ENCODE data around the gene CLBA1. TPM values are rescaled to one million over a fixed set of nuclear protein-coding genes. Genes with fewer than 3 reads are reported as not detected.
"Not testable (repeated sequence)": the region's sequence is repeated elsewhere in the genome, so short reads cannot be mapped to it uniquely, and the experiment has no call there.

CLBA1 gene
- total and polyA plus RNA-seq, 9 of the 15 experiments (the other 6 are each of a cell fraction or from before 2014, with no cell fraction given) = 0.04 to 3.9 (median 2.6) TPM

DNA sequence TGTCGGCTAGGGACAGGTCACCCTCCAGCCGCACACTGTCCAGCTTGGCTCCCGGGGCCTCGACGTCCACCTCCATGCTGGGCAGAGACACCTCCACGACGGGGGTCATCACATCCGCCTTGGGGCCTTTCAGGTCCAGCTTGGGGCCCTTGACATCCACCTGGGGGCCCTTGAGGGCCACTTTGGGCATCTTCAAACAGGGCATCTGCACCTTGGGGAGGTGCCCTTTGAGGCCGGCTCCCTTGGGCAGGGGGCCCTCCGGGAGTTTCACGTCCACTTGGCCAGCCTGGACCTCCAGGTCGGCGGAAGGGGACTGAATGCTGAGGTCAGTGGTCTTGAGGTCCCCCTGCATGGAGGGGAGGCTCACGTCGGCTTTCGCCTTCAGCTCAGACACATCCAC, 43.0 kb upstream of the CLBA1 start (continued):
- TF ChIP-seq GATAD2B (IDR thresholded peaks at IDR 0.05; ENCODE audit: borderline replicate concordance) (no peak), KLF1 (tag; IDR thresholded peaks at IDR 0.05) (no peak), ZKSCAN8 (CRISPR knock-in tag; IDR thresholded peaks at IDR 0.05) (no peak), DACH1 (IDR thresholded peaks at IDR 0.05; ENCODE audit: partially characterized antibody) (no peak), NCOR1 (IDR thresholded peaks at IDR 0.05) (no peak), HDAC2 (IDR thresholded peaks at IDR 0.05) (no peak), ARID2 (IDR thresholded peaks at IDR 0.05) (no peak), MCM5 (IDR thresholded peaks at IDR 0.05; ENCODE audit: low read depth) (no peak), CBX8 (IDR thresholded peaks at IDR 0.05; ENCODE audit: borderline replicate concordance, extremely low read depth, low read depth, low read length, poor library complexity, severe bottlenecking) (no peak), ZNF175 (CRISPR knock-in tag; IDR thresholded peaks at IDR 0.05; ENCODE audit: low read depth) (no peak)

DNA sequence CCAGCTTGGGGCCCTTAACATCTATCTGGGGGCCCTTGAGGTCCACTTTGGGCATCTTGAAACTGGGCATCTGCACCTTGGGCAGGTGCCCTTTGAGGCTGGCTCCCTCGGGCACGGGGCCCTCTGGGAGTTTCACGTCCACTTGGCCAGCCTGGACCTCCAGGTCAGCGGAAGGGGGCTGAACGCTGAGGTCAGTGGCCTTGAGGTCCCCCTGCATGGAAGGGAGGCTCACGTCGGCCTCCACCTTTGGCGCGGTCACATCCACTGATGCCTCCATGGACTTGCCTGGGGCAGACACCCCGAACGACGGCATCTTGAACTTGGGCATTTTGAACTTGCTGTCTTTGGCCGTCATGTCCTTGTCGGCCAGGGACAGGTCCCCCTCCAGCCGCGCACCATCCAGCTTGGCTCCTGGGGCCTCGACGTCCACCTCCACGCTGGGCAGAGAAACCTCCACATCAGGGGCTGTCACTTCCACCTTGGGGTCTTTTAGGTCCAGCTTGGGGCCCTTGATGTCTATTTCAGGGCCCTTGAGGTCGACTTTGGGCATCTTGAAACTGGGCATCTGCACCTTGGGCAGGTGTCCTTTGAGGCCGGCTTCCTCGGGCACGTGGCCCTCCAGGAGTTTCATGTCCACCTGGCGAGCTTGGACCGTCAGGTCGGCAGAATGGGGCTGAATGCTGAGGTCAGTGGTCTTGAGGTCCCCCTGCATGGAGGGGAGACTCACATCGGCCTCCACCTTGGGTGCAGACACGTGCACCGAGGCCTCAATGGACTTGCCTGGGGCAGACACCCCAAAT, 42.2 kb upstream of the CLBA1 start:
- in situ Hi-C loops (cut with MboI); H3K4me3 ChIP-seq; H3K9me3 ChIP-seq (replicated peaks; ENCODE audit: control insufficient read depth, insufficient read depth, low read depth, low read length); DNase-seq (ENCODE audit: extremely low read depth in 1 of 4, low spot score in 3 of 4); H3K4me1 ChIP-seq (replicated peaks in 1 of 2; ENCODE audit: control insufficient read depth in 2 of 2, insufficient read depth in 2 of 2, low read length in 2 of 2); H3K79me2 ChIP-seq (ENCODE audit: control insufficient read depth, insufficient read depth, low read length); H3K9ac ChIP-seq (ENCODE audit: insufficient read depth in 1 of 2, low read depth in 2 of 2, low read length in 2 of 2); CTCF ChIA-PET (ENCODE audit: low intra/inter-chr PET ratio); H3K4me2 ChIP-seq (ENCODE audit: insufficient read depth, low read length); FAIRE-seq; BruUV-seq (replicated peaks); ATAC-seq; POLR2A ChIA-PET; intact Hi-C loops (cut with micrococcal nuclease); H3K9me1 ChIP-seq (ENCODE audit: control insufficient read depth, insufficient read depth, low read length); H3K36me3 ChIP-seq (ENCODE audit: control insufficient read depth, insufficient read depth, low read length); H4K20me1 ChIP-seq (replicated peaks; ENCODE audit: control insufficient read depth, insufficient read depth, low read length); H3K27ac ChIP-seq (ENCODE audit: extremely low read depth, low read depth, low read length); H2AFZ ChIP-seq (ENCODE audit: low read depth, low read length): not testable (repeated sequence)
- WGBS (ENCODE audit: insufficient coverage, low coverage, missing lambda C conversion rate) = 8% methylated on average over 24 of the region's 29 CpGs
- peaks cover 7 to 55% of the 10 kb centered on the region in 2 experiments; a peak in 4 of 5 replicates for H3K27me3 ChIP-seq (ENCODE audit: control insufficient read depth in 2 of 2, insufficient read depth in 2 of 2, low read length in 2 of 2)

DNA sequence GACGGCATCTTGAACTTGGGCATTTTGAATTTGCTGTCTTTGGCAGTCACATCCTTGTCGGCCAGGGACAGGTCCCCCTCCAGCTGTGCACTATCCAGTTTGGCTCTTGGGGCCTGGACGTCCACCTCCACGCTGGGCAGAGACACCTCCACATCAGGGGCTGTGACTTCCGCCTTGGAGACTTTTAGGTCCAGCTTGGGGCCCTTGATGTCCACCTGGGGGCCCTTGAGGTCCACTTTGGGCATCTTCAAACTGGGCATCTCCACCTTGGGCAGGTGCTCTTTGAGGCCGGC, 41.6 kb upstream of the CLBA1 start:
- CTCF ChIA-PET (ENCODE audit: low intra/inter-chr PET ratio); H3K4me3 ChIP-seq; in situ Hi-C loops (cut with MboI); H3K27ac ChIP-seq (ENCODE audit: extremely low read depth, low read depth, low read length); H3K4me1 ChIP-seq (replicated peaks in 1 of 2; ENCODE audit: control insufficient read depth in 2 of 2, insufficient read depth in 2 of 2, low read length in 2 of 2); DNase-seq (ENCODE audit: extremely low read depth in 1 of 4, low spot score in 3 of 4); H3K36me3 ChIP-seq (ENCODE audit: control insufficient read depth, insufficient read depth, low read length); BruUV-seq (replicated peaks); H3K4me2 ChIP-seq (ENCODE audit: insufficient read depth, low read length); H4K20me1 ChIP-seq (replicated peaks; ENCODE audit: control insufficient read depth, insufficient read depth, low read length); H3K9me1 ChIP-seq (ENCODE audit: control insufficient read depth, insufficient read depth, low read length); FAIRE-seq; ATAC-seq; H3K9me3 ChIP-seq (replicated peaks; ENCODE audit: control insufficient read depth, insufficient read depth, low read depth, low read length); intact Hi-C loops (cut with micrococcal nuclease); H2AFZ ChIP-seq (ENCODE audit: low read depth, low read length); H3K9ac ChIP-seq (ENCODE audit: insufficient read depth in 1 of 2, low read depth in 2 of 2, low read length in 2 of 2); H3K79me2 ChIP-seq (ENCODE audit: control insufficient read depth, insufficient read depth, low read length): not testable (repeated sequence)
- 3% methylated on average over 5 of the region's 6 CpGs for WGBS (ENCODE audit: insufficient coverage, low coverage, missing lambda C conversion rate)
- H3K27me3 ChIP-seq (ENCODE audit: control insufficient read depth in 2 of 2, insufficient read depth in 2 of 2, low read length in 2 of 2) = peaks cover 7 to 51% of the 10 kb centered on the region in 2 experiments; a peak in 4 of 5 replicates
- POLR2A ChIA-PET = interaction anchor here (1.2 kb wide), 1 partner anchor 9 kb away, joined by 3 read pairs; no protein-coding TSS in a partner anchor

Data from K562 (cell line).